ENCODE results near the gene RBFOX2. TPM values are rescaled to one million over a fixed set of nuclear protein-coding genes. Genes with fewer than 3 reads are reported as not detected.

RBFOX2 gene
- polyA plus RNA-seq, 2 of the 4 experiments (the other 2 are of a cell fraction) = 30.3 to 77.7 TPM

GRCh38 chr22:35841907-35842518, 186.6 kb downstream of the RBFOX2 start:
- Histone ChIP-seq H3K4me3 (no peak overlapping the region), H3K9me3 (no peaks in the 10 kb centered on the region), H3K4me2 (peak overlapping the region; percentile 87), H3K4me1 (peaks cover 57% of the 10 kb centered on the region), H3K27ac (peak overlapping the region; percentile 34 to 58; a peak in 3 of 6 replicates)
- DNase-seq (ENCODE audit: low read depth in 1 of 2, low spot score in 1 of 2) = no peak
- TF ChIP-seq NR3C1 (IDR thresholded peaks at IDR 0.05) = no peak
- peak; percentile 54 for TF ChIP-seq MAFK (IDR thresholded peaks at IDR 0.05; ENCODE audit: partially characterized antibody)
- TF ChIP-seq REST (IDR thresholded peaks at IDR 0.05) = no peak
- TF ChIP-seq ZFP36 (IDR thresholded peaks at IDR 0.05; ENCODE audit: borderline replicate concordance, partially characterized antibody) = no peak
- FAIRE-seq = no peak
- POLR2A ChIA-PET = no interaction called here
- ATAC-seq = no peak
- WGBS (ENCODE audit: missing lambda C conversion rate) = 69% methylated on average over 3 of the region's 3 CpGs
- CTCF ChIA-PET = interaction anchor here (0.9 to 3.2 kb wide), 8 partner anchors 12 to 411 kb away, joined by 3 to 11 read pairs (median 6); no protein-coding TSS in a partner anchor

DNA sequence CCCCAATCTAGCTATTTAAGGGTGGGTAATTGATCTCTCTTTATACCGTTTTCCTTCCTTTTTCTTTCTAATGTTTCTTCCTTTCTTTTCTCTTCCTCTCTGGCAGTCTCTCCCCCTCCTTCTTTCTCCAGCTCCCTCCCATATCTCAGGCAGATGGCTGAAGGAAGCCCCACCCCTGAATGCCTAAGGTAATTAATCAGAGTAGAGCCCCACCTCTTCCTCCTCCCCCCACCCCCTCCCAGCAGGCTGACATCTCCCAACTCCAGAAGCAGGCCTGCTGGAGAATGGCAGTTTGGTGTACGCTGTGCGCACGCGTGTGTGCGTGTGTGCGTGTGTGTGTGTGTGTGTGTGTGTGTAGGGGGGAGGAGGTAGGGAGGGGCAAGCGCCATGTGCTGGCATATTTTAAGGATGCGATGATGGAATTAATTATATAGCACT, 188.3 kb downstream of the RBFOX2 start:
- H3K27ac ChIP-seq = peak overlapping the region; percentile 79 to 90
- peak; percentile 62 to 97 for DNase-seq (ENCODE audit: low read depth in 1 of 2, low spot score in 1 of 2)
- ChIA-PET CTCF (interaction anchor here (0.5 to 3.2 kb wide), 8 partner anchors 15 to 488 kb away, joined by 3 to 11 read pairs (median 3); no protein-coding TSS in a partner anchor), POLR2A (interaction anchor here (0.6 to 1.5 kb wide), 5 partner anchors 98 to 478 kb away, joined by 3 to 10 read pairs (median 5); partner anchors contain the start of genes APOL5 and RBFOX2)
- H3K4me1 ChIP-seq = peaks cover 52% of the 10 kb centered on the region
- peak overlapping the region; percentile 69 for H3K4me3 ChIP-seq
- no peak for FAIRE-seq
- 2% methylated on average over 8 of the region's 9 CpGs for WGBS (ENCODE audit: missing lambda C conversion rate)
- peak; percentile 84 to 88 for ATAC-seq
- H3K9me3 ChIP-seq = no peaks in the 10 kb centered on the region
- TF ChIP-seq CBX2 (IDR thresholded peaks at IDR 0.05; ENCODE audit: borderline replicate concordance, low read depth) (no peak), MAX (IDR thresholded peaks at IDR 0.05) (peak; percentile 95), RAD21 (conservative IDR thresholded peaks at IDR 0.05 in 1 of 2, IDR thresholded peaks at IDR 0.05 in 1 of 2) (0 out of 5 replicates have a peak, but pooled peaks of 1 of the 2 experiments have one; percentile 16), RFX5 (IDR thresholded peaks at IDR 0.05) (no peak), BHLHE40 (IDR thresholded peaks at IDR 0.05; ENCODE audit: low read depth, low read length) (0 out of 2 replicates have a peak, but pooled peaks have one; percentile 8), HOXB5 (CRISPR knock-in tag; IDR thresholded peaks at IDR 0.05) (peak; percentile 94), SMC3 (IDR thresholded peaks at IDR 0.05) (peak; percentile 10; the same call in 1 of the 3 replicates), MYC (IDR thresholded peaks at IDR 0.05; ENCODE audit: borderline replicate concordance, low read length) (peak; percentile 98), JUN (IDR thresholded peaks at IDR 0.05) (0 out of 5 replicates have a peak, but pooled peaks of 1 of the 2 experiments have one; percentile 50), GATA3 (IDR thresholded peaks at IDR 0.05; ENCODE audit: borderline replicate concordance) (peak; percentile 65), KDM1A (IDR thresholded peaks at IDR 0.05; ENCODE audit: low read depth) (no peak), MAZ (IDR thresholded peaks at IDR 0.05; ENCODE audit: borderline replicate concordance, low read depth, low read length) (peak; percentile 100), FOSL2 (IDR thresholded peaks at IDR 0.05) (no peak), FOSL2 (CRISPR knock-in tag; IDR thresholded peaks at IDR 0.05) (peak; percentile 23; the same call in 1 of the 2 replicates)
- H3K4me2 ChIP-seq = peak overlapping the region; percentile 87

DNA sequence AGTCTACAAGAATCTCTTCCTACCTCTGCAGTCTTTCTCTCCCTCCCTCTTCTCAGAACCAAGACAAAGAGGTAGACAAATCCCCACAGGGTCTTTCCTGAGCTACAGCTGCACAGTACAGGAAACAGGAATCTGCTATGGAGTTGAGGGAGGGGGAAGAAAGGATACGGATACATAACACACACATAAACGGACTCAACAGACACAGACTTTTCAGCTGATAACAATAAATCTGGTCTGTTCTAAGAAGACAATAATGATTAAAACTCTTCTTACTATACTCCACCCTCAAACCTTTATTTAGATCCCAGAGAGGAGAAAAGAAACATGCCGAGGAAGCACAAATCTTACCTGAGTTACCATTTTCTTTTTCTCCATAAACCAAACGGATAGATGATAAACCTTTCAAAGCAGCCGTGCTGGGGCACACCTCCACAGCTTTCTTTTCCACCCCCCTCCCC, 188.8 kb downstream of the RBFOX2 start:
- H3K9me3 ChIP-seq = no peaks in the 10 kb centered on the region
- peak overlapping the region; percentile 69 for H3K4me3 ChIP-seq
- FAIRE-seq = no peak
- ChIA-PET CTCF (interaction anchor here (0.5 to 3.2 kb wide), 6 partner anchors 16 to 269 kb away, joined by 3 to 11 read pairs (median 3); no protein-coding TSS in a partner anchor), POLR2A (interaction anchor here (0.6 to 1.5 kb wide), 5 partner anchors 98 to 478 kb away, joined by 3 to 10 read pairs (median 5); partner anchors contain the start of genes APOL5 and RBFOX2)
- ATAC-seq = peak; percentile 26 to 50; a peak in 4 of 6 replicates
- WGBS (ENCODE audit: missing lambda C conversion rate) = 2% methylated on average over 5 of the region's 5 CpGs
- DNase-seq (ENCODE audit: low read depth in 1 of 2, low spot score in 1 of 2) = peak in 1 of 2 experiments; percentile 9
- H3K4me2 ChIP-seq = peak overlapping the region; percentile 87
- TF ChIP-seq MAFK (IDR thresholded peaks at IDR 0.05; ENCODE audit: partially characterized antibody) (peak; percentile 2), MAZ (IDR thresholded peaks at IDR 0.05; ENCODE audit: borderline replicate concordance, low read depth, low read length) (no peak)
- peaks cover 49% of the 10 kb centered on the region for H3K4me1 ChIP-seq
- peak overlapping the region; percentile 79 to 90 for H3K27ac ChIP-seq
